ENCODE results near the gene TRIM10. TPM values are rescaled to one million over a fixed set of nuclear protein-coding genes. Genes with fewer than 3 reads are reported as not detected.

Gene TRIM10
- total and polyA plus RNA-seq, 10 of the 15 experiments (the other 5 are each of a cell fraction or from before 2014, with no cell fraction given) = 0.01 TPM; not detected in 9

DNA sequence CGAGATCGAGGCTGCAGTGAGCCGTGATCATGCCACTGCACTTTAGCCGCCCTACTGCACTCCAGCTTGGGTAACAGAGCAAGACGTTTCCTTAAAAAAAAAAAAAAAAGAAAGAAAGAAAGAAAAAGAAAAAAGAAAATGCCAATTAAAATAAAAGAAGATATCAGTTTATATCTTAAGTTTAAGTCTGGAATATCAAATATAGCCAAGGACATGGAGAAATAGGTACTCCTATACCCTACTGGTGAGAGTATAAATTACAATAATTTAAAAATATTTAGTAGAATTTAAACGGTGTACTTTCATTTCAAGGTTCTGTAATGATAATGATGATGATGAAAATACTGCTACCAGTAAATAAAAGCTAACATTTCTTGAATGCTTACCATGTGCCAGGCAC is 44.3 kb downstream of the TRIM10 start:
- no peak for FAIRE-seq
- POLR2A ChIA-PET = interaction anchor here (0.6 to 2.9 kb wide), 2 partner anchors 9 to 283 kb away, joined by 3 to 16 read pairs; no protein-coding TSS in a partner anchor

More for the DNA sequence above, 44.3 kb downstream of the TRIM10 start:
- intact Hi-C loops (cut with micrococcal nuclease; ENCODE audit: unreplicated experiment) (no loop called here), in situ Hi-C loops (cut with MboI) (no loop called here)
- Histone ChIP-seq H3K4me2 (ENCODE audit: control insufficient read depth, insufficient read depth) (no peak overlapping the region), H3K36me3 (ENCODE audit: control insufficient read depth in 2 of 2, insufficient read depth in 2 of 2, low read length in 1 of 2) (no peaks in the 10 kb centered on the region), H3K27ac (ENCODE audit: control insufficient read depth, insufficient read depth) (no peak overlapping the region), H3K4me3 (no peak overlapping the region), H4K20me1 (ENCODE audit: control insufficient read depth, insufficient read depth) (no peaks in the 10 kb centered on the region), H3K79me2 (ENCODE audit: control insufficient read depth, insufficient read depth, low read length) (no peaks in the 10 kb centered on the region), H3K4me1 (ENCODE audit: control insufficient read depth, insufficient read depth, low read length) (peaks cover 22% of the 10 kb centered on the region), H3K9ac (ENCODE audit: control insufficient read depth, insufficient read depth, low read length) (no peak overlapping the region), H2AFZ (ENCODE audit: control insufficient read depth, low read depth, low read length) (no peak overlapping the region), H3K27me3 (replicated peaks in 1 of 2; ENCODE audit: control insufficient read depth in 2 of 2, insufficient read depth in 2 of 2, low read length in 1 of 2) (no peaks in the 10 kb centered on the region), H3K9me3 (replicated peaks; ENCODE audit: control insufficient read depth, insufficient read depth, low read length) (no peaks in the 10 kb centered on the region)
- DNase-seq (ENCODE audit: low read depth, low spot score) (no peak), ATAC-seq (no peak)
- ChIA-PET CTCF (interaction anchor here (3.4 to 7.0 kb wide), 3 partner anchors 9 to 14 kb away, joined by 16 to 79 read pairs (median 23); no protein-coding TSS in a partner anchor), RAD21 (ENCODE audit: unreplicated experiment) (interaction anchor here (1.0 kb wide), 1 partner anchor 10 kb away, joined by 6 read pairs; no protein-coding TSS in a partner anchor), SMC1A (ENCODE audit: uncharacterized antibody, unreplicated experiment) (interaction anchor here (0.6 to 16.6 kb wide), 3 partner anchors 12 to 50 kb away, joined by 3 to 647 read pairs (median 57); partner anchors contain the start of gene TRIM40)
- no peak for TF ChIP-seq JUND (IDR thresholded peaks at IDR 0.05; ENCODE audit: low read depth, low read length)
- no peak for TF ChIP-seq HDAC6 (IDR thresholded peaks at IDR 0.05; ENCODE audit: unreplicated experiment)
- TF ChIP-seq FOS (IDR thresholded peaks at IDR 0.05; ENCODE audit: borderline replicate concordance, extremely low read depth, insufficient read length) = no peak
- TF ChIP-seq, protein P1, sequence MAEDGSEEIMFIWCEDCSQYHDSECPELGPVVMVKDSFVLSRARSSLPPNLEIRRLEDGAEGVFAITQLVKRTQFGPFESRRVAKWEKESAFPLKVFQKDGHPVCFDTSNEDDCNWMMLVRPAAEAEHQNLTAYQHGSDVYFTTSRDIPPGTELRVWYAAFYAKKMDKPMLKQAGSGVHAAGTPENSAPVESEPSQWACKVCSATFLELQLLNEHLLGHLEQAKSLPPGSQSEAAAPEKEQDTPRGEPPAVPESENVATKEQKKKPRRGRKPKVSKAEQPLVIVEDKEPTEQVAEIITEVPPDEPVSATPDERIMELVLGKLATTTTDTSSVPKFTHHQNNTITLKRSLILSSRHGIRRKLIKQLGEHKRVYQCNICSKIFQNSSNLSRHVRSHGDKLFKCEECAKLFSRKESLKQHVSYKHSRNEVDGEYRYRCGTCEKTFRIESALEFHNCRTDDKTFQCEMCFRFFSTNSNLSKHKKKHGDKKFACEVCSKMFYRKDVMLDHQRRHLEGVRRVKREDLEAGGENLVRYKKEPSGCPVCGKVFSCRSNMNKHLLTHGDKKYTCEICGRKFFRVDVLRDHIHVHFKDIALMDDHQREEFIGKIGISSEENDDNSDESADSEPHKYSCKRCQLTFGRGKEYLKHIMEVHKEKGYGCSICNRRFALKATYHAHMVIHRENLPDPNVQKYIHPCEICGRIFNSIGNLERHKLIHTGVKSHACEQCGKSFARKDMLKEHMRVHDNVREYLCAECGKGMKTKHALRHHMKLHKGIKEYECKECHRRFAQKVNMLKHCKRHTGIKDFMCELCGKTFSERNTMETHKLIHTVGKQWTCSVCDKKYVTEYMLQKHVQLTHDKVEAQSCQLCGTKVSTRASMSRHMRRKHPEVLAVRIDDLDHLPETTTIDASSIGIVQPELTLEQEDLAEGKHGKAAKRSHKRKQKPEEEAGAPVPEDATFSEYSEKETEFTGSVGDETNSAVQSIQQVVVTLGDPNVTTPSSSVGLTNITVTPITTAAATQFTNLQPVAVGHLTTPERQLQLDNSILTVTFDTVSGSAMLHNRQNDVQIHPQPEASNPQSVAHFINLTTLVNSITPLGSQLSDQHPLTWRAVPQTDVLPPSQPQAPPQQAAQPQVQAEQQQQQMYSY (CRISPR knock-in tag; IDR thresholded peaks at IDR 0.05) = no peak
- no peak for TF ChIP-seq ZNF274 (IDR thresholded peaks at IDR 0.05; ENCODE audit: insufficient read depth, insufficient read length)
- TF ChIP-seq ZNF217 (IDR thresholded peaks at IDR 0.05) = no peak
- TF ChIP-seq DPF2 (IDR thresholded peaks at IDR 0.05) = no peak
- no peak for TF ChIP-seq CBX3 (IDR thresholded peaks at IDR 0.05; ENCODE audit: borderline replicate concordance, low read depth)
- TF ChIP-seq LARP7 (IDR thresholded peaks at IDR 0.05) = no peak
- no peak for TF ChIP-seq PML (IDR thresholded peaks at IDR 0.05; ENCODE audit: low read length)
- TF ChIP-seq MEF2A (IDR thresholded peaks at IDR 0.05; ENCODE audit: insufficient read depth, low read depth, low read length) = no peak
- no peak for TF ChIP-seq NFYB (IDR thresholded peaks at IDR 0.05; ENCODE audit: insufficient read depth, low read depth, low read length)
- TF ChIP-seq GABPA (IDR thresholded peaks at IDR 0.05; ENCODE audit: low read depth) = no peak
- BruUV-seq (replicated peaks) = no TSS peak
- WGBS (ENCODE audit: insufficient coverage, insufficient replicate concordance, low lambda C conversion rate, missing lambda C conversion rate) = 76% methylated on average over 4 of the region's 6 CpGs
